Left kidney (tissue), 8 donors: Measurements from ENCODE around the gene OR5L2. TPM values are rescaled to one million over a fixed set of nuclear protein-coding genes. Genes with fewer than 3 reads are reported as not detected.
"Not testable (repeated sequence)": the region's sequence is repeated elsewhere in the genome, so short reads cannot be mapped to it uniquely, and the experiment has no call there.

Experiments used
- DNase-seq: peaks from one replicate; pipeline ENCODE4 v3.0.0-alpha.2; 2013
- long read RNA-seq, 8 donors: transcript quantifications; one replicate each; lab custom pipeline, GENCODE V29; 2026
- polyA plus RNA-seq: library from polyadenylated mRNA; unstranded; fragments of 120-200 nt; gene quantifications from one replicate; pipeline ENCODE4 v1.2.1, GENCODE V29; 2013; ENCODE audit not compliant: insufficient read length

Gene OR5L2
- polyA plus RNA-seq, result not detected
- long read RNA-seq, donor 1, result 0 reads
- long read RNA-seq, donor 2, result 0 reads
- long read RNA-seq, donor 3, result 0 reads
- long read RNA-seq, donor 4, result 0 reads
- long read RNA-seq, donor 5, result 0 reads
- long read RNA-seq, donor 6, result 0 reads
- long read RNA-seq, donor 7, result 0 reads
- long read RNA-seq, donor 8, result 0 reads

DNA sequence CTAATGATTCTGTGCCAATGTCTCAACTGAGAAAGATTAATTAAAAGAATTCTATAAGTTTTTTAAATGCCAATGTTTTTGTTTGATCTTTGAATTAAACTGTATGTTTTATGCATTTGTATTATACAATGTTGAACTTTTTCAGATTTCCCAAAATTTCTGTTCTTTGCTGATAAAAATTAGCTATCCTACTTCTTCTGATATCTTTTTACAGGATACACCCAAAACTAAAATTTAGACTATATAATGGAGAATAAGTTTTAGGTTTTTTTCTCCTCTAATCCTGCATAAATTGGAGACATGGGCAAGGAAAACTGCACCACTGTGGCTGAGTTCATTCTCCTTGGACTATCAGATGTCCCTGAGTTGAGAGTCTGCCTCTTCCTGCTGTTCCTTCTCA, at the start of gene OR5L2:
OR5L2 (plus strand) TSS at position 301 of the 400 bp plus-strand sequence; CDS start at position 301, 0 bp downstream.
- no peak for DNase-seq

DNA sequence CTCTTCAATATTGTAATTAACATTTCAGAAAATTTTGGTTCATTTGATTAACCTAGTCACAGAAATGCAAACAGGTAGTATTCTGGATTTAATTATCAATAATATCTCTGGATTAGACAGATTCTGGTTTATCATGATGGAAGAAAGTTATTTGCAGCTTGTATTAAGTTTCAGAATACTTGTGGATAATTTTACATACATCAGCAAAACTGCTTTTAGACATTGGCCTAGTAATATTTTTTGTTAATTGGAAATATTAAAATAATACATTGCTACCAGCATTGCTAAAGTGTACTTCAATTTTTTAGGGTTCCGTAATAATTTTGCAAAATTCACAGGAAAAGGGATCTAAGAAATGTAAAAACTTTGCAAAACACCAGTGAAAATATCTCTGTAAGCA, 35.4 kb upstream of the OR5L2 start:
- DNase-seq, result no peak

DNA sequence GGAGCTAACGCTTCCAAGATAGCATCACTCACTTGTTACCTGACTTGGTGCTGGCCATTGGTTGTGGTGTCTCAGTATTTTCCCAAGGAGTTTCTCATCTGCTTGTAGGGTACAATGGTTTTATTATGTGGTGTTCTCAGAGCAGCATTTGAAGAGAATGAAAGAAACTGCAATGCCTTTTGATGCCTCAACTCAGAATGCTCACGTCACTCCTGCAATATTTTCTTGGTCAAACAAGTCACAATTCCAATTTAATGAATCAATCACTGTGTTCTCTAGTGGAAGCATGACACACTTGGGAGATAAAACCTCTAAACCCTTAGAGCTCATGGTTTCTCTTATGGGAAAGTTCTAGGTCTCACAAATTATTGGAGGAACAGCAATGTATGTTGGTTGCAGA, 33.7 kb upstream of the OR5L2 start:
- DNase-seq, result no peak

DNA sequence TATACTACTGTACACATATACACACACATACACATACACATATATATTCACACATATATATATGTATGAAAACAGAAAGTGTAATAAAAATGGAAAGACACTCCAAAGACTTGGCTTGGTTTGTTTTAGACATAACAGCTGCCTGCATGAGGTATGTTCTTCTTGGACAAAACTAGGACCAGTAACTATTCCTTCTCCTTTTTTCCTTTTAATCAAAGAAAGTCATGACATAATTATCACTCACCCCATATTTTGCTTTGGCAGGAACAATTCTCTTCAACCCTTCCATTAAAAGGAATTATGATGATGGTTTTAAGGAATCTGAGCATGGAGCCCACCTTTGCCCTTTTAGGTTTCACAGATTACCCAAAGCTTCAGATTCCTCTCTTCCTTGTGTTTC, 31.8 kb upstream of the OR5L2 start, which contains the start of gene OR5D14:
OR5D14 (plus strand) TSS at position 301 of the 400 bp plus-strand sequence; CDS start at position 301, 0 bp downstream.
- no peak for DNase-seq

DNA sequence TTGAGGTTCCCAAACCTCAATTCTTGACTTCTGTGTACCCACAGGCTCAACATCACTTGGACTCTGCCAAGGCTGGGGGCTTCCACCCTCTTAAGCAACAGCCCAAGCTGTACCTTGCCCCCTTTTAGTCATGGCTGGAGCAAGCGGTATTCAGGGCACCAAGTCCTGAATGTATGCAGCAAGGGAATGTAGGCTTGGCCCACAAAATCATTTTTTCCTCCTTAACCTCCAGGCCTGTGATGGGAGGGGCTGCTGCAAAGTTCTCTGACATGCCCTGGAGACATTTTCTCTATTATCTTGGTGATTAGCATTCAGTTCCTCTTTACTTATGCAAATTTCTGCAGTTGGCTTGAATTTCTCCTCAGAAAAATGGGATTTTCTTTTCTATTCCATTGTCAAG, 20.8 kb upstream of the OR5L2 start:
- DNase-seq, result no peak

DNA sequence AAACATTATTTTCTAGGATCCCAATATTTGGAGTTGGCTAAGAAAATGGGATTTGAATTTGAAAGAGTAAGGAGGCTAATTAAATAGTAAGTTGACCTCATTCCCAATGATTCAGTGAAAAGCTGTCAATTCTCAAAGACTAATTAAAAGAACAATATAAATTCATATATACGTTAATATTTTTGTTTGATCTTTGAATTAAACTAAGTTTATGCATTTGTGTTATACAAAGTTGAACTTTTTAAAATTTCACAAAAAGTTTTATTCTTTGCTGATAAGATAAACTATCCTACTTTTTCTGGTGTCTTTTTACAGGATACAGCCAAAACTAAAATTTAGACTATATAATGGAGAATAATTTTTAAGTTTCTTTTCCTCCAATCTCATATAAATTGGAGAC, 16.0 kb upstream of the OR5L2 start, which contains the start of gene OR5L1:
OR5L1 (plus strand) TSS at position 301 of the 400 bp plus-strand sequence. CDS start 100 bp downstream, outside the sequence.
- DNase-seq, result no peak

DNA sequence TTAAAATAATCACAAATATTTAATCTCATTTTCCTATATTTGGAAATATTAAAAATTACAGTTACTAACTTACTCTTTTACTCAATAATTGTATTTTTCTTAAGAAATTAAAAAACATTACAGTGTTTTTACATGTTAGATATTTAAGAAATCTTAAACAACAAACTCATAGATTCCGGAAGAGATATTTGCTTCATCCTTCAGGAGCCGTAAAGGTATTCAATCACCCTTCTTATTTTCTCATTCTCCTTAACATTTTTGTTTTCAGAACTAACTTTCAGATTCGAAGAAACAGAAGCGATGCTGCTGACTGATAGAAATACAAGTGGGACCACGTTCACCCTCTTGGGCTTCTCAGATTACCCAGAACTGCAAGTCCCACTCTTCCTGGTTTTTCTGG, 7.7 kb upstream of the OR5L2 start, which contains the start of gene OR5D18:
OR5D18 (plus strand) TSS at position 301 of the 400 bp plus-strand sequence; CDS start at position 301, 0 bp downstream.
- DNase-seq, result no peak

DNA sequence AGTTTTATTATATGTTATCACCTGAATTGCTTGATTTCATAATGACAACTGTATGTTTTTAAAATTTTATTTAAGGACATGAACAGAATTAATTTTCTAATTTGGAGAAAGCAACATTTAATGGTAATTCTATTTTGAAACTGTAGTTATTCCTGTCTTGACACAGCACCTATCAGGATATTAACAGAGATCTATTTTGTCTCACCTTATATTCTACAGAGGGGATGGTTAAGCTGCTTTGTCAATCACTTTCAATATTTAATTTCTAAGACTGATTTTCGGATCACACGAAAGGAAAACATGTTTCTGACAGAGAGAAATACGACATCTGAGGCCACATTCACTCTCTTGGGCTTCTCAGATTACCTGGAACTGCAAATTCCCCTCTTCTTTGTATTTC, 11.4 kb downstream of the OR5L2 start, which contains the start of gene OR5D16:
OR5D16 (plus strand) TSS at position 301 of the 400 bp plus-strand sequence; CDS start at position 301, 0 bp downstream.
- no peak for DNase-seq

DNA sequence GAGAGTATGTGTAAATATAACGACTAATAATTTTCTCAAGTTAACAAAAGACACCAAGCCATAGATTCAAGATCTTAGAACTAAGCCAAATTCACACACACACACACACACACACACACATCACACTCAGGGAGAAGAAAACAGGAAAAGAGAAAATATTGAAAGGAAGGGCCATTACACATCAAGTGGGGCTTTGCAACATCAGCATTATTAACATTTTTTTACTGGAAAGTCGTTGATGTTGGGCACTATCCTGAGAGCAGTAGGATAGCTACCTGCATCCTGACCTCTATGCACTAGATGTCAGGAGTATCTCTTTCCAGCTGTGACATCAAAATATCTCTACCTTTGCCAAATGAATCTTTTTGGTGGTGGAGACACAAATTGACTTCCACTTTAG, 20.4 kb downstream of the OR5L2 start:
- DNase-seq, result no peak

DNA sequence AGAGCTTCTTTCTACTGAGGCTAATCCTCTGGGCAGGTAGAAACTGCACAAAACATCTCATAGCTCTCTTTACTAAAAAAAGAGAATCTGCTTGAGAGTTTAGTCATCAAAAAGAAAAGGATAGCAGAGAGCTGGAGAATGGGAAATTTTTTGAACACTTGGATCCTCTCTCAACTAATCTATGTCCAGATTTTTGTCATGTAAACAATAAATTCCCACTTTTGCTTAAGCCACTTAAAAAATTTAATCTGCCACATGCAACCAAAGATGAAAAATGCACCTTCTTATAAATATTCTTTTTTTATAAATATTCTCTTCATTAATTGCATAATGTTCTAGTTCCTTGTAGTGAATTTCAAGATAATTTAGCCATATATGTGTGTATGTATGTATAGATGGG, 22.0 kb downstream of the OR5L2 start:
- no peak for DNase-seq

DNA sequence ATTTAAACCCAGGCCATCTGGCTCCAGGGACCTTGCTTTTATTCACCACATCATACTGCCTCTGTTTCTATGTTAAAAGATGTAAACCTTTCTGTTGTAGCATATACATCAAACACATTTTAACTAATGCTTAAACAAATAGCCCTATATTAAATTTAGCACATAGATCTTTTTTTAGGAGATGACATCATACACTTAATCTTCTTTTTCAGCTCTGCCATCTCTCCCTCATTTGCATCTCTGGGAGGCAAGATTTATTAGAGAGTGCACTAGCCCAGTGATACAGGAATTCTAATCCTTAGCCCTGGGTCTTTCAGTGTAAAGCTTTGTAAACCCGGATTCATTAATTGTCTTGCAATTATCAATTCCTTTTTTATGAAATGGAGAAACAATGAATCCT, 25.1 kb downstream of the OR5L2 start:
- no peak for DNase-seq

DNA sequence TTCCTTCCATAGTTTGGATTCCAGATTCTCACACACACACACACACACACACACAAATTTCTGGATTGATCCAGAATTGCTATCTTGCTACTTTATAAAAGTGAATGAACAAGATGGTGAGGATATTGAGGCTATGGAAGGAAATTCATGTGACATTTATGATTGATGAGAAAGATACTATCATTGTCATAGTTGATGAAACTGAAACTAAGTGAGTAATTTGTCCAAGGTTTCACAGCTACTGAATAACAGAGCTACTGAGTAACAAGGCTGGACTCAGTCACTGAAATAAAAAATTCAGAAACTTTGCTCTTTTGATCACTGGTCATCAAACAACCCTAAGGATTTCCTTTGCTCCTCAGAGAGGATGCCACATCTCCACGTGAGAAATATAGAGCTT, 27.7 kb downstream of the OR5L2 start:
- no peak for DNase-seq

DNA sequence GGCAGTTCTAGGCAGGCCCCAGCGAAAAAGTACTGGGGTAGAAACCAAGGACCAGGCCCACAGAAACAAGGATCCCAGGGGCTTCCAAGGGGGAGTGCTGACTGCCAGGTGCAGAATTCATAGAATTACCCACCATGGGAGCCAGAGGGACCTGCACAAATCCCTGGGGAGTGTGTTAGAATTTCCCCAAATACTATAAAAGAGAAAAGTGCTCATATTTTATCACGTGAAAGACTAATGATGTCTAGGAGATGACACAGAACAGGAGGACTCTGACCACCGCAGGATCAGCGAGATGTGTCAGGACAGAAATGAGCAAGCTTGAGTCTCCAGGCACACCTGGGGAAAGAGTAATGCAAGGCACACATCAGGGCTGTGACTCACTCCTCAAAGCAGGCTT, 40.3 kb downstream of the OR5L2 start:
- DNase-seq, result not testable (repeated sequence)

DNA sequence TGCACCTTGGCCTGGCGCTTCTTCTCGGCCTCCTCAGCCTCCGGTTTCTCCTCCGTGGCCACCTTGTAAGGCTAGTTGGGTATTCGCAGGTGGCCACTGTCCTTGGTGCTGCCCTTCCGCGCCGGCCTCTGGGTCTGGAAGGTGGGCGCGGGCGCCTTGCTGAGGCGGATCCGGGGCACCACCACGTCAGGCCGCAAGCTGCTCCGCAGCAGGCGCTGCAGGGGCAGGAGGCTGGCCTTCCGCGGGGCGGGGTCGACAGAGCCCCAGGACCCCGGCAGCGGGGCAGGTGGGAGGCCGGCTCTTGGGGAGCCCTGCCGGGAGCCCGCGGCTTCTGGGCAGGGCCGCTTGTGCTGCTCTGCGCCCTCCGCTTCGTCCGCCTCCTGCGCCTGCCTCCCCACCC, 45.7 kb downstream of the OR5L2 start:
- DNase-seq, result not testable (repeated sequence)

DNA sequence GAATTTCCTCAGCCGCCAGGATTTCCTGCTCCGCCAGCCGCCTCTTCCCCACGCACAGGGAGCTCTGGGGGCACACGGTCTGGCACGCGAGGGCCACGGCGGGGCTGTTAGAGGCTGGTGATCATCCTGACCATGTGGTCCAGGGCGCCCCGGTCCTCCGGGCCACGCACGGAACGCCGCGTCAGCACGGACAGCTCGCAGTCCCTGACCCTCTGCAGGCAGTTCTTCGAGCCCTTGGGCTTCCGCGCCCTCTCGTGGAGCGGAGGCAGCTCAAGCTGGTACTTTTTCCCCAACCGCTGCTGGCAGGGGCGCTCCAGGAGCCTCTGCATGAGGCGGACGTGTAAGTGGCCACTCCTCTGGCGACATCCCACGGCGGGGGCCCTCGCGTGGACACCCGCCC, 46.1 kb downstream of the OR5L2 start:
- not testable (repeated sequence) for DNase-seq

Other genes with a start within 250 kb of the OR5L2 start
- gene OR4C11, start 219.6 kb upstream of the OR5L2 start, polyA plus RNA-seq, result not detected
- 0.07 TPM for gene OR4P4, start 192.1 kb upstream of the OR5L2 start, polyA plus RNA-seq
- not detected for gene OR4S2, start 178.9 kb upstream of the OR5L2 start, polyA plus RNA-seq
- not detected for gene OR4C6, start 165.0 kb upstream of the OR5L2 start, polyA plus RNA-seq
- not detected for gene OR5D13, start 53.8 kb upstream of the OR5L2 start, polyA plus RNA-seq
- not detected for gene OR5D14, start 31.7 kb upstream of the OR5L2 start, polyA plus RNA-seq
- gene OR5L1, start 15.9 kb upstream of the OR5L2 start, polyA plus RNA-seq, result not detected
- gene OR5D18, start 7.6 kb upstream of the OR5L2 start, polyA plus RNA-seq, result not detected
- gene OR5D16, start 11.5 kb downstream of the OR5L2 start, polyA plus RNA-seq, result not detected
- gene TRIM51, start 56.1 kb downstream of the OR5L2 start, polyA plus RNA-seq, result not detected
- not detected for gene OR5W2, start 87.4 kb downstream of the OR5L2 start, polyA plus RNA-seq
- gene OR5I1, start 109.2 kb downstream of the OR5L2 start, polyA plus RNA-seq, result not detected
- gene OR10AG1, start 142.7 kb downstream of the OR5L2 start, polyA plus RNA-seq, result not detected
- gene OR5F1, start 167.4 kb downstream of the OR5L2 start, polyA plus RNA-seq, result not detected
- gene OR5AS1, start 200.4 kb downstream of the OR5L2 start, polyA plus RNA-seq, result 0.07 TPM